PC-9 (cell line): ENCODE results near the gene AKAP8. TPM values are rescaled to one million over a fixed set of nuclear protein-coding genes. Genes with fewer than 3 reads are reported as not detected.
"Not testable (repeated sequence)": the region's sequence is repeated elsewhere in the genome, so short reads cannot be mapped to it uniquely, and the experiment has no call there.

Experiments
- BruUV-seq: library from RNA; stranded (reverse); fragments of 400-500 nt; replicated peaks from 2 replicates; lab custom pipeline; 2021; lab: Mats Ljungman, UMichigan
- CTCF ChIA-PET: fragments of 300-600 bp; sonication (Branson Sonifier 250); formaldehyde crosslinking; loops from one replicate; lab custom pipeline; 2022; ENCODE audit warnings: antibody characterized with exemption; lab: Charles Lee
- POLR2A ChIA-PET: fragments of 300-600 bp; sonication (Branson Sonifier 250); formaldehyde crosslinking; loops from one replicate; lab custom pipeline; 2022; ENCODE audit warnings: antibody characterized with exemption; ENCODE audit not compliant: unreplicated experiment; lab: Charles Lee
- DNase-seq, 2 experiments: peaks; one replicate each; pipeline versions ENCODE4 v3.0.0 to v3.0.0-alpha.2; 2015 to 2022; ENCODE audit warnings: mixed read lengths in 1 of 2
- H2AFZ ChIP-seq: fragments of 200-600 bp; sonication (generic); 2 replicates; pipeline ENCODE4 v1.8.1; 2017; ENCODE audit warnings: antibody characterized with exemption
- H3F3A ChIP-seq: fragments of 200-600 bp; sonication (generic); 2 replicates; pipeline ENCODE4 v1.8.1; 2017; ENCODE audit warnings: antibody characterized with exemption, mild to moderate bottlenecking, low read depth; ENCODE audit not compliant: insufficient read depth
- H3K27ac ChIP-seq: fragments of 200-600 bp; sonication (generic); 2 replicates; pipeline ENCODE4 v1.6.1; 2016; ENCODE audit warnings: mixed run types
- H3K27me3 ChIP-seq: fragments of 200-600 bp; sonication (generic); 2 replicates; pipeline ENCODE4 v1.6.1; 2016; ENCODE audit warnings: low read depth, mixed run types; ENCODE audit not compliant: insufficient read depth
- H3K36me3 ChIP-seq: fragments of 200-600 bp; sonication (generic); 2 replicates; pipeline ENCODE4 v1.6.1; 2016; ENCODE audit warnings: low read depth, mixed run types
- H3K4me1 ChIP-seq: fragments of 200-600 bp; sonication (generic); replicated peaks from 2 replicates; pipeline ENCODE4 v1.6.1; 2016; ENCODE audit warnings: mixed run types; ENCODE audit not compliant: insufficient read depth
- H3K4me2 ChIP-seq: fragments of 200-600 bp; sonication (generic); 2 replicates; pipeline ENCODE4 v1.6.1; 2017; ENCODE audit warnings: mixed run types
- H3K4me3 ChIP-seq: fragments of 200-600 bp; sonication (generic); 2 replicates; pipeline ENCODE4 v1.6.1; 2016; ENCODE audit warnings: mixed run types
- H3K79me2 ChIP-seq: fragments of 200-600 bp; sonication (generic); 2 replicates; pipeline ENCODE4 v1.6.1; 2017; ENCODE audit warnings: low read depth, mixed run types
- H3K9me2 ChIP-seq: fragments of 200-600 bp; sonication (generic); 2 replicates; pipeline ENCODE4 v1.8.1; 2017; ENCODE audit warnings: mild to moderate bottlenecking; ENCODE audit not compliant: insufficient read depth
- H3K9me3 ChIP-seq: fragments of 200-600 bp; sonication (generic); 2 replicates; pipeline ENCODE4 v1.8.1; 2016; ENCODE audit warnings: low read depth; ENCODE audit not compliant: insufficient read depth
- H4K20me1 ChIP-seq: fragments of 200-600 bp; sonication (generic); 2 replicates; pipeline ENCODE4 v1.8.1; 2017; ENCODE audit not compliant: insufficient read depth
- EZH2 ChIP-seq: fragments of 200-600 bp; sonication (generic); IDR thresholded peaks from 2 replicates; pipeline ENCODE4 v1.8.0; 2017; ENCODE audit warnings: antibody characterized with exemption, low read depth
- intact Hi-C: fragments of 100-400 bp; cut with micrococcal nuclease; formaldehyde crosslinking; loops from one replicate; pipeline ENCODE4 v1.10.0; 2022; ENCODE audit not compliant: unreplicated experiment
- total RNA-seq: library from RNA; stranded (reverse); gene quantifications from 2 replicates; pipeline ENCODE4 v1.2.3, GENCODE V29; 2021
- TF ChIP-seq, protein P1 (sequence below): fragments of 200-600 bp; sonication (generic); conservative IDR thresholded peaks from 2 replicates; pipeline ENCODE4 v1.6.1; 2017; ENCODE audit warnings: mixed run types, antibody characterized with exemption, mild to moderate bottlenecking, moderate library complexity

AKAP8 gene
- total RNA-seq, 1 experiment from 2014 or later: 43.4 TPM

DNA sequence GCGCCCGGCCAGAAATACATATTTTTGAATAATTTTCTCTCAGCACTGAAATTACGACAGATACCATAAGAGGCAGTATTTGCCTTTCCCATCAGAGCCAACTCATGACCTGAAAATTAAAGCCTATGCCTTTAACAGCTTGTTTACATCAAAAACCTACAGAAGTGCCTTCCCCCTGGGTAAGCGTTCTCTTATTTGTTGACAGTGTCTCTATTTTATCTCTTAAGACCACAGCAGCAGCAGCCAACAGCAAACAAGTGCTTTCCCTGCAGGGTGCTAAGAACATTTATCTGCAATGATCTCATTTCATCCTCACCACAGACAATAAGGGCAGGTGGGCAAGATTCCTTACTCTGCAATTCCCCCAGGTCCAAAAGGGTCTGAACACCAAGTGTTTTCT is 33.2 kb upstream of the AKAP8 start:
- Histone ChIP-seq H3K79me2 (peaks cover 100% of the 10 kb centered on the region), H3K27ac (no peak overlapping the region), H3K4me2 (no peak overlapping the region), H3K4me3 (no peak overlapping the region), H4K20me1 (peaks cover 97% of the 10 kb centered on the region), H3K9me3 (no peaks in the 10 kb centered on the region), H3K27me3 (no peaks in the 10 kb centered on the region), H2AFZ (no peak overlapping the region), H3K36me3 (peaks cover 15% of the 10 kb centered on the region), H3K4me1 (peaks cover 29% of the 10 kb centered on the region), H3F3A (peaks cover 16% of the 10 kb centered on the region), H3K9me2 (no peaks in the 10 kb centered on the region)
- TF ChIP-seq, protein P1, sequence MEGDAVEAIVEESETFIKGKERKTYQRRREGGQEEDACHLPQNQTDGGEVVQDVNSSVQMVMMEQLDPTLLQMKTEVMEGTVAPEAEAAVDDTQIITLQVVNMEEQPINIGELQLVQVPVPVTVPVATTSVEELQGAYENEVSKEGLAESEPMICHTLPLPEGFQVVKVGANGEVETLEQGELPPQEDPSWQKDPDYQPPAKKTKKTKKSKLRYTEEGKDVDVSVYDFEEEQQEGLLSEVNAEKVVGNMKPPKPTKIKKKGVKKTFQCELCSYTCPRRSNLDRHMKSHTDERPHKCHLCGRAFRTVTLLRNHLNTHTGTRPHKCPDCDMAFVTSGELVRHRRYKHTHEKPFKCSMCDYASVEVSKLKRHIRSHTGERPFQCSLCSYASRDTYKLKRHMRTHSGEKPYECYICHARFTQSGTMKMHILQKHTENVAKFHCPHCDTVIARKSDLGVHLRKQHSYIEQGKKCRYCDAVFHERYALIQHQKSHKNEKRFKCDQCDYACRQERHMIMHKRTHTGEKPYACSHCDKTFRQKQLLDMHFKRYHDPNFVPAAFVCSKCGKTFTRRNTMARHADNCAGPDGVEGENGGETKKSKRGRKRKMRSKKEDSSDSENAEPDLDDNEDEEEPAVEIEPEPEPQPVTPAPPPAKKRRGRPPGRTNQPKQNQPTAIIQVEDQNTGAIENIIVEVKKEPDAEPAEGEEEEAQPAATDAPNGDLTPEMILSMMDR: no peak
- TF ChIP-seq EZH2: no peak
- POLR2A ChIA-PET: no interaction called here
- intact Hi-C loops: no loop called here
- CTCF ChIA-PET: no interaction called here
- no TSS peak for BruUV-seq
- DNase-seq: no peak

DNA sequence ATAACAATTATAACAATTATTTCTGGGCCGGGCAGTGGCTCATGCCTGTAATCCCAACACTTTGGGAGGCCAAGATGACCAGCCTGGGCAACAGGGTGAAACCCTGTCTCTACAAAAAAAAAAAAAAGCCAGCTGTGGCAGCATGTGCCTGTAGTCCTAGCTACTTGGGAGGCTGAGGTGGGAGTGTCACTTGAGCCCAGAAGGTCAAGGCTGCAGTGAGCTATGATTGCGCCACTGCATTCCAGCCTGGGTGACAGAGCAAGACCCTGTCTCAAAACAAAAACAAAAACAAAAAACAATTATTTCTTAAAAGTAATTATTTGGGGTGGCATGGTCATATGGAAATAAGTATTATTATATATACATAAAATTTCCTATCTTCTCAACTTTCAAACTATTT is 31.8 kb upstream of the AKAP8 start:
- H3K9me3 ChIP-seq, intact Hi-C loops, H3K4me2 ChIP-seq, POLR2A ChIA-PET, H3K4me3 ChIP-seq, BruUV-seq, H3K27me3 ChIP-seq, H2AFZ ChIP-seq, H3K9me2 ChIP-seq, CTCF ChIA-PET, DNase-seq: not testable (repeated sequence)
- Histone ChIP-seq H3K79me2 (peaks cover 100% of the 10 kb centered on the region), H3F3A (peaks cover 16% of the 10 kb centered on the region), H3K4me1 (peaks cover 17% of the 10 kb centered on the region; the same call in 1 of the 2 replicates), H3K36me3 (peaks cover 23% of the 10 kb centered on the region), H3K27ac (peak overlapping the region; percentile 25; the same call in 1 of the 2 replicates), H4K20me1 (peaks cover 97% of the 10 kb centered on the region)

DNA sequence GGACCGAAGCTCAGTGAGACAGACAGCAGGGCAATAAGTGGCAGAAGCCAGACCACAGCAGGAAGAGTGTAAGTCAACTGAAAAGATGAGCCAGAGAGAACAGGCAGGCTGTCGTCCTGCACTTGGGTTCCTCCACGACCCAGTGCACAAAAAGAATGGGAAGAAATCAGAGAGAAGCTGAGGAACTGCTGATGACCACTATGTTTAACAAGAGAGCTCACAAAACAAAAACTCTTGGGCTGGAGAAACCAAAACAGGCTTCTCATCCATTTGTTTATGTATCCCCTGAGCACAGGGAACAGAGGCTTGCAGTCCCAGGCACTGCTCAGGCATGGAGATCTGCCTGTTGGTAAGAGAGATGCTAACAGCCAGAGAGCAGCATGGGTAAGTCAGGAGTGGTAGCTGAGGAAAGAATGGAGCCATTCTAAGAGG is 25.2 kb upstream of the AKAP8 start:
- H3K4me1 ChIP-seq: no peaks in the 10 kb centered on the region
- H3K27me3 ChIP-seq: no peaks in the 10 kb centered on the region
- no peak for TF ChIP-seq EZH2
- no peak overlapping the region for H2AFZ ChIP-seq
- no peak overlapping the region for H3K27ac ChIP-seq
- H3K4me3 ChIP-seq: no peak overlapping the region
- peaks cover 35% of the 10 kb centered on the region; the same call in 1 of the 2 replicates for H3K36me3 ChIP-seq
- H4K20me1 ChIP-seq: peaks cover 93% of the 10 kb centered on the region
- no peak overlapping the region for H3K4me2 ChIP-seq
- ChIA-PET CTCF (interaction anchor here (0.6 kb wide), 1 partner anchor 209 kb away, joined by 4 read pairs; no protein-coding TSS in a partner anchor), POLR2A (interaction anchor here (0.6 kb wide), 1 partner anchor 61 kb away, joined by 12 read pairs; no protein-coding TSS in a partner anchor)
- no peak for DNase-seq
- peaks cover 3% of the 10 kb centered on the region; the same call in 1 of the 2 replicates for H3F3A ChIP-seq
- no peaks in the 10 kb centered on the region for H3K9me3 ChIP-seq
- intact Hi-C loops: no loop called here
- H3K79me2 ChIP-seq: peaks cover 80% of the 10 kb centered on the region
- BruUV-seq: no TSS peak
- no peaks in the 10 kb centered on the region for H3K9me2 ChIP-seq

DNA sequence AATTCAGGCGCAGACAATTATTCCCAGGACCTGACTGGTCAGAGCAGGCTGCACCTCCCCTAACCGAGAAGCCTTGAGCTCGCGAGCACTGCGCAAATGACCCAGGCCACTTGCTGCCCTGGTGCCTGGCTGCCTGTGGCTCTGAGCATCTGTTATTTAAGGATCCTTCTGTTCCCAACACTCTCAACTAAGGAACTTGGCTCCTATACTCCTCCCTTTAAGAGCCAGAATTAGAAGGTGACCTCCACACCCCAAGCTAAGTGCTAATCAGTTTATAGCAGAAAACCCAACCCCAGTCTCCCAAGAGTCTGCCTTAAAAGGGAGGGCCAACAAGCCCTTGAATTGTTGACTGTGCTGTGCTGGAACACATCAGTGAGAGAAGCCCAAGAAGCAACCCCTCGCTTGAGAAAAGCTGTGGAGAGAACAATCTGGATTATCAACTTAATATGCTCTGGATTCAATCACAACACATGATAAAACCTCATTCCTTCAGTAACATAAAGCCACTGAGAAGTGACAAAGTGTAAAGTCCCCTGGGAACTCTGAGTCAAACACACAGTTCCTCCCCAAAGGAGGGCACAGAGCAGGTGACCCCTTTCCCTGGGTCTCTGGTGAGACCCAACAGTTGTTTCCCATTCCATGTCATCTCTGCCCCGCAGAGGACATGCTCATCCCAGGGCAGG is 24.7 kb upstream of the AKAP8 start:
- no peak for TF ChIP-seq EZH2
- TF ChIP-seq, protein P1: no peak
- Histone ChIP-seq H3K79me2 (peaks cover 75% of the 10 kb centered on the region), H3F3A (no peaks in the 10 kb centered on the region), H2AFZ (no peak overlapping the region), H3K27me3 (no peaks in the 10 kb centered on the region), H3K9me3 (no peaks in the 10 kb centered on the region), H3K9me2 (no peaks in the 10 kb centered on the region), H3K4me3 (no peak overlapping the region), H3K4me1 (no peaks in the 10 kb centered on the region), H3K36me3 (peaks cover 37% of the 10 kb centered on the region; the same call in 1 of the 2 replicates), H3K27ac (no peak overlapping the region), H4K20me1 (peaks cover 88% of the 10 kb centered on the region), H3K4me2 (no peak overlapping the region)
- no TSS peak for BruUV-seq
- ChIA-PET CTCF (no interaction called here), POLR2A (no interaction called here)
- intact Hi-C loops: no loop called here
- DNase-seq: no peak
